UCSD-AML1 (cell line): ENCODE measurements around the gene DCDC2.
A peak's percentile ranks its signal among the peaks of the same experiment; 100 is the strongest.
"Not testable (repeated sequence)": the region's sequence is repeated elsewhere in the genome, so short reads cannot be mapped to it uniquely, and the experiment has no call there.

Source experiments
- DNase-seq: peaks from one replicate; lab custom pipeline; 2025; ENCODE audit not compliant: unreplicated experiment; lab: John Stamatoyannopoulos, UW

DCDC2 gene

GRCh38 chr6:24381476-24382219 is 23.8 kb upstream of the DCDC2 start:
- DNase-seq, result no peak

- no peak for DNase-seq
Measured at GRCh38 chr6:24378473-24379097, 20.7 kb upstream of the DCDC2 start.

- no peak for DNase-seq
Measured at GRCh38 chr6:24376871-24377270, 19.0 kb upstream of the DCDC2 start.

- DNase-seq, result no peak
Measured at GRCh38 chr6:24374612-24375011, 16.8 kb upstream of the DCDC2 start.

- DNase-seq, result not testable (repeated sequence)
Measured at GRCh38 chr6:24365103-24365633, 7.3 kb upstream of the DCDC2 start.

- DNase-seq, result not testable (repeated sequence)
Measured at GRCh38 chr6:24362363-24362762, 4.5 kb upstream of the DCDC2 start.

GRCh38 chr6:24359640-24360454 is 2.0 kb upstream of the DCDC2 start:
- DNase-seq, result peak; percentile 75

- DNase-seq, result no peak
Measured at GRCh38 chr6:24358219-24358821, 461 bp upstream of the DCDC2 start.

GRCh38 chr6:24356310-24356973 is 1.4 kb downstream of the DCDC2 start:
- DNase-seq, result no peak

- no peak for DNase-seq
Measured at GRCh38 chr6:24355393-24355792, 2.5 kb downstream of the DCDC2 start.

- no peak for DNase-seq
Measured at GRCh38 chr6:24353861-24354260, 4.0 kb downstream of the DCDC2 start.

GRCh38 chr6:24352434-24352833 is 5.4 kb downstream of the DCDC2 start:
- DNase-seq, result no peak

GRCh38 chr6:24344976-24345375 is 12.9 kb downstream of the DCDC2 start:
- DNase-seq, result no peak

GRCh38 chr6:24340998-24341938 is 16.6 kb downstream of the DCDC2 start:
- no peak for DNase-seq

GRCh38 chr6:24339932-24340331 is 17.9 kb downstream of the DCDC2 start:
- DNase-seq, result no peak

GRCh38 chr6:24334285-24334684 is 23.6 kb downstream of the DCDC2 start:
- DNase-seq, result no peak

- no peak for DNase-seq
Measured at GRCh38 chr6:24332317-24332716, 25.5 kb downstream of the DCDC2 start.

- DNase-seq, result no peak
Measured at GRCh38 chr6:24330137-24330732, 27.6 kb downstream of the DCDC2 start.

GRCh38 chr6:24329451-24329850 is 28.4 kb downstream of the DCDC2 start:
- DNase-seq, result no peak
